BLaER1 treated with 17β-estradiol and CSF1 and Interleukin-3, amounts not matched to agents 10 nM and 100 nM (cell line): ENCODE measurements around the gene PAPSS2.
A peak's percentile ranks its signal among the peaks of the same experiment; 100 is the strongest.
"Not testable (repeated sequence)": the region's sequence is repeated elsewhere in the genome, so short reads cannot be mapped to it uniquely, and the experiment has no call there.

Experiments used
- H3K27ac ChIP-seq, 11 experiments: shearing (Covaris generic); formaldehyde crosslinking; 2 replicates each; pipeline ENCODE4 v1.8.1; 2022
- H3K27me3 ChIP-seq, 11 experiments: shearing (Covaris generic); formaldehyde crosslinking; 2 replicates each; pipeline ENCODE4 v1.8.1; 2022
- H3K36me3 ChIP-seq, 11 experiments: shearing (Covaris generic); formaldehyde crosslinking; 2 replicates each; pipeline ENCODE4 v1.8.1; 2022
- H3K4me1 ChIP-seq, 10 experiments: shearing (Covaris generic); formaldehyde crosslinking; 2 replicates each; pipeline ENCODE4 v1.8.1; 2022
- H3K4me2 ChIP-seq, 11 experiments: shearing (Covaris generic); formaldehyde crosslinking; 2 replicates each; pipeline ENCODE4 v1.8.1; 2022
- H3K4me3 ChIP-seq, 10 experiments: shearing (Covaris generic); formaldehyde crosslinking; 2 replicates each; pipeline ENCODE4 v1.8.1; 2022
- H3K9ac ChIP-seq, 11 experiments: shearing (Covaris generic); formaldehyde crosslinking; 2 replicates each; pipeline ENCODE4 v1.8.1; 2022
- H3K9me3 ChIP-seq, 11 experiments: shearing (Covaris generic); formaldehyde crosslinking; replicated peaks in 1 of 11; 2 replicates each; pipeline ENCODE4 v1.8.1; 2022
- H4K20me1 ChIP-seq, 11 experiments: shearing (Covaris generic); formaldehyde crosslinking; 2 replicates each; pipeline ENCODE4 v1.8.1; 2022
- Cebpa-rat ChIP-seq, 11 experiments: shearing (Covaris generic); IDR thresholded peaks; 2 replicates each; pipeline ENCODE4 v1.8.1; 2022

Gene PAPSS2

DNA sequence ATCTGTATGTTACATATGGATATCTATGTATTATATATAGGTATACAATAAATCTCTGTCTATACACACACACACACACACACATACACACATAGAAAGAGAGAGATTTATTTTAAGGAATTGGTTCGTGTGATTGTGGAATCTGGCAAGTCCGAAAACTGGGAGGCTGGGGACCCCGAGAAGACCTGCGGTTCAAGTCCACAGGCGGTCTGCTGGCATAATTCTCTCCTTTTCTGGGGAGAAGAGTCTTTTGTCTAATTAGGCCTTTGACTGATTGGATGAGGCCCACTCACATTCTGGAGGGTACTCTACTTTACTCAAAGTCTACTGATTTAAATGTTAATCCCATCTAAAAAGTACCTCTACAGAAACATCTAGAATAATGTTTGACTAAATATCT lies 65.1 kb downstream of the PAPSS2 start:
- no peak for TF ChIP-seq Cebpa-rat (IDR thresholded peaks at IDR 0.05)
- H3K9ac ChIP-seq: no peak overlapping the region
- H3K4me3 ChIP-seq: no peak overlapping the region
- H3K36me3 ChIP-seq: no peaks in the 10 kb centered on the region
- H3K4me1 ChIP-seq: no peaks in the 10 kb centered on the region
- no peak overlapping the region for H3K4me2 ChIP-seq
- no peaks in the 10 kb centered on the region for H4K20me1 ChIP-seq
- H3K27ac ChIP-seq: no peak overlapping the region
- H3K27me3 ChIP-seq: no peaks in the 10 kb centered on the region
- no peaks in the 10 kb centered on the region for H3K9me3 ChIP-seq

DNA sequence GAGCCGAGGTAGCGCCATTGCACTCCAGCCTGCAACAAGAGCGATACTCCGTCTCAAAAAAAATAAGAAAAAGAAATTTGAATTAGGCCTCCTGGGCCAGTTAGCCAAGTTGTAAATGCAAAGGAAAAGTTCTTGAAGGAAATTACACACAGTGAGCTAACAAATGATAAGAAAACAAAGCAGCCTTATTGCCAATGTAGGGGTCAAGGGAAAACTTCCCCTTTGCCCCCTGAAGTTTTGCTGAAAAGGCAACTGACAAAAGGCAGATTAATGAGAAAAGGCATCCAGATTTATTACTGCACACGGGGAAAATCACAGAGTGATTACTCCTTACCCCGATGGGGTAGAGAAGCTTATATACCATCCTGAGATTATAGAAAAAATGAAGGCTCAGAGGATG lies 70.3 kb downstream of the PAPSS2 start:
- no peak overlapping the region for H3K4me2 ChIP-seq
- H3K9me3 ChIP-seq: no peaks in the 10 kb centered on the region
- no peaks in the 10 kb centered on the region for H3K27me3 ChIP-seq
- H3K4me3 ChIP-seq: no peak overlapping the region
- no peak overlapping the region for H3K27ac ChIP-seq
- no peaks in the 10 kb centered on the region for H4K20me1 ChIP-seq
- TF ChIP-seq Cebpa-rat (IDR thresholded peaks at IDR 0.05): no peak
- no peaks in the 10 kb centered on the region for H3K36me3 ChIP-seq
- no peak overlapping the region for H3K9ac ChIP-seq
- peaks cover 0 to 8% (median 2%) of the 10 kb centered on the region in 10 experiments; a peak in 8 of 20 replicates for H3K4me1 ChIP-seq

DNA sequence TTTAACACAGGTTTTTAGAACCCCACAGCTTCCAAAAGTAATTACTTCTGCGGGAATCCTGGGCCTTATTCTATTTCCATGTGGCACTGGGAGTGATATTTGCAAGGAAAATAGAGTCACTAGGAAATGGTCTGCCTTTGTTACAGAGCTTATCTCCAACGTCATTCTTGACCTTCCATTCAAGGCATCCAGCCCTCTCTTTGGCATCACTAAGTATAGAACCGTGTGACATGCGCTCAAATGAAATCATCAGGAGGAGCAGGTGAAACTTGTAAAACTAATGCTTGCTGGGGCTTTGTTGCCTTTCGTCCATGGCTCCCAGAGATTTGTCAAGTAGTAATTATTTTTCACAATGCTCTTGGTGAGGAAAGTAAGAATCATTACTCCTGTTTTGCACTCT lies 73.4 kb downstream of the PAPSS2 start:
- TF ChIP-seq Cebpa-rat (IDR thresholded peaks at IDR 0.05): no peak
- H3K9ac ChIP-seq: no peak overlapping the region
- no peaks in the 10 kb centered on the region for H3K9me3 ChIP-seq

DNA sequence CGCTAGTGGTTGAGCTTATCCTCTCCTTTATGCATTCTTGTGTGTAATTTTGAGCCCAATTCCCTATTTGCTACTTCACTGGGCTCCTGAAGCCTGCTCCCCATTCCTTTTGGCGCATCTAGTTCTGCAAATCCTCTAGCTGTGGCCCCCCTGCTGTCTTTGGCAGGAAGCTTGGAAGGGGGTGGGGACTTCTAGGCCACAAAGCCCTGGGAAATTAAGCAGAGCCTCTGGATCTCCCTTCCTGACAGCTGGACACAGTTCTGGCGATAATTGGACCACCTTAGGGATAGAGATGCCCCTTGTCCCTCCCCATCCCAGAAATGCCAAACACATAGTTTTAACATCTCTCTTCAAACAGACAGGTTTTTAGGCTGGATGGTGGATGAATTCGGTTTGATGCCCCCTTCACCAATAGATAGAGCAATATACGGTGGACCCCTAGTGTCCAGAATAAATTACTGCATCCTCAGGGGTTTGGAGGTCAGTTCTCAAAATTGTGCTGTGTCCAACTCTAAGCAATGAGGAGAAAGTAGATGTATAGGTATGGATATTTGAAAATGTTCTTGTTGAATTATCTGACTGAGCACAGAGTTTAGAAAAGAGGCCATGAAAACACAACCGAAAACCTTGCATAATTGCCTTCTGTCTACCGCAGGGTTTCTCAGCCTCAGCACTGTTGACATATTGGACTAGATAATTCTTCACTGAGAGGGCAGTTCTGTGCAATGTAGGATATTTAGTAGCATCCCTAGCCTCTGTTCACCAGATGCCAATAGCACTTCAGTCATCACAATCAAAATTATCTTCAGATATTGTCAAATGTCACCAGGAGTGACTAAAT lies 75.5 kb downstream of the PAPSS2 start:
- no peak for TF ChIP-seq Cebpa-rat (IDR thresholded peaks at IDR 0.05)
- Histone ChIP-seq H3K4me2 (peak overlapping the region in 3 of 11 experiments; percentile 1 to 41 (median 3); a peak in 3 of 22 replicates), H3K27ac (no peak overlapping the region)

More for the DNA sequence above, 73.4 kb downstream of the PAPSS2 start:
- no peaks in the 10 kb centered on the region for H4K20me1 ChIP-seq
- no peaks in the 10 kb centered on the region for H3K27me3 ChIP-seq
- no peak overlapping the region for H3K4me2 ChIP-seq
- H3K4me1 ChIP-seq: peaks cover 0 to 10% (median 2%) of the 10 kb centered on the region in 10 experiments; a peak in 8 of 20 replicates
- no peak overlapping the region for H3K4me3 ChIP-seq
- H3K36me3 ChIP-seq: no peaks in the 10 kb centered on the region
- no peak overlapping the region for H3K27ac ChIP-seq

DNA sequence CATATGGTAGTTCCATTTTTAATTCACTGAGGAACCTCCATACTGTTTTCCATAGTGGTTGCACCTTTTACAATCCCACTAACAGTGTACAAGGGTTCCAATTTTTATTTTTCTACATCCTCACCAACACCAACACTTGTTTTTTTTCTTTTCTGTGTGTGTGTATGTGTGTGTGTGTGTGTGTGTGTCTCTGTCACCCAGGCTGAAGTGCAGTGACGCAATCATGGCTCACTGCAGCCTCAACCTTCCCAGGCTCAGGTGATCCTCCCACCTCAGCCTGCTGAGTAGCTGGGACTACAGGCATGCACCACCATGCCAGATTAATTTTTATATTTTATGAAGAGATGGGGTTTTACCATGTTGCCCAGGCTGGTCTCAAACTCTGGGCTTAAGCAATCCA lies 78.6 kb downstream of the PAPSS2 start:
- not testable (repeated sequence) for H4K20me1 ChIP-seq, H3K4me3 ChIP-seq, H3K36me3 ChIP-seq, H3K4me2 ChIP-seq, H3K27ac ChIP-seq, H3K9ac ChIP-seq, H3K9me3 ChIP-seq, H3K27me3 ChIP-seq
- H3K4me1 ChIP-seq: peaks cover 0 to 24% (median 2%) of the 10 kb centered on the region in 10 experiments; a peak in 9 of 20 replicates

More for the DNA sequence above, 75.5 kb downstream of the PAPSS2 start:
- Histone ChIP-seq H3K36me3 (no peaks in the 10 kb centered on the region), H3K9ac (no peak overlapping the region), H3K4me3 (no peak overlapping the region), H3K4me1 (peaks cover 0 to 12% (median 2%) of the 10 kb centered on the region in 10 experiments; a peak in 8 of 20 replicates), H3K27me3 (no peaks in the 10 kb centered on the region), H4K20me1 (no peaks in the 10 kb centered on the region), H3K9me3 (no peaks in the 10 kb centered on the region)

DNA sequence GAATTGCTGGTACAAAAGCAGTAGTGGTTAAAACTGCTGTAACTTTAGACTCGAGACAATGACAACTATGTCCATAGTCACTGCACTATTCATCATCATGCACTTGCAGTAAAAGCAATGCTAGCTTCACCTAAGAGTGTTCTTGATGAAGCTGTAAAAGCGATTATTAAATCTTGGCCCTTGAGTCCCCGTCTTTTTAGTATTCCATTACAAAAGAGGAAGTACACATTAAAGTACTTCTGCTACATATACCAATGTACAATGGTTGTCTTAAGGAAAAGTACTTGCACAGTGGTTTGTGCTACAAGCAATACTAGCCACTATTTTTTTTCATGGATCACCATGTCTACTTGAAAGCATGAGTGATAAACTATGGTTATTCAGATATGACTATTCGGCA lies 80.0 kb downstream of the PAPSS2 start:
- H3K27me3 ChIP-seq: no peaks in the 10 kb centered on the region
- no peak overlapping the region; a peak in 1 of 22 replicates for H3K4me2 ChIP-seq
- no peak overlapping the region for H3K4me3 ChIP-seq
- H3K4me1 ChIP-seq: peaks cover 0 to 22% (median 2%) of the 10 kb centered on the region in 10 experiments; a peak in 9 of 20 replicates
- H3K9ac ChIP-seq: no peak overlapping the region
- no peaks in the 10 kb centered on the region for H3K36me3 ChIP-seq
- H4K20me1 ChIP-seq: no peaks in the 10 kb centered on the region
- 0 out of 22 replicates have a peak overlapping the region, but pooled peaks of 1 of the 11 experiments have one; percentile 12 for H3K27ac ChIP-seq
- TF ChIP-seq Cebpa-rat (IDR thresholded peaks at IDR 0.05): no peak
- no peaks in the 10 kb centered on the region for H3K9me3 ChIP-seq

DNA sequence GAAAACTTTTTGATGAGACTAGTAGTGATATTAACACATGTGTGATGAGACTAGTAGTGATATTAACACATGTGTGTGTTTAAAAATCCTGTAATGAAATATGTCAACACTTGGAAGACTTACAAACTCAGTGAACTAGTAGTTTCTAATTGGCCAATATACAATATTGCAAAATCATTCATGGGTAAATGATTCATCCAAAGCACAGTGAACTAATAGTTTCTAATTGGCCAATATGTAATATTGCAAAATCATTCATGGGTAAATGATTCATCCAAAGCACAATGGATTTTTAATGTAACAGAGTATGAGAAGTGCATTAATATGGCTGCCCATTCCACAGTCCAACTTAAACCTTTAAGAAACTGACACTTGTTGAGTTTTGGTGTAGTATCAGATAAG lies 80.6 kb downstream of the PAPSS2 start:
- peaks cover 0 to 17% (median 0%) of the 10 kb centered on the region in 10 experiments; a peak in 5 of 20 replicates for H3K4me1 ChIP-seq
- H3K36me3 ChIP-seq: no peaks in the 10 kb centered on the region
- H3K27ac ChIP-seq: 0 out of 22 replicates have a peak overlapping the region, but pooled peaks of 1 of the 11 experiments have one; percentile 12
- no peak overlapping the region for H3K4me3 ChIP-seq
- no peak for TF ChIP-seq Cebpa-rat (IDR thresholded peaks at IDR 0.05)
- no peaks in the 10 kb centered on the region for H3K9me3 ChIP-seq
- peak overlapping the region in 3 of 11 experiments; percentile 0 to 4 (median 1); a peak in 2 of 22 replicates for H3K4me2 ChIP-seq
- H4K20me1 ChIP-seq: no peaks in the 10 kb centered on the region
- H3K27me3 ChIP-seq: no peaks in the 10 kb centered on the region
- no peak overlapping the region for H3K9ac ChIP-seq

DNA sequence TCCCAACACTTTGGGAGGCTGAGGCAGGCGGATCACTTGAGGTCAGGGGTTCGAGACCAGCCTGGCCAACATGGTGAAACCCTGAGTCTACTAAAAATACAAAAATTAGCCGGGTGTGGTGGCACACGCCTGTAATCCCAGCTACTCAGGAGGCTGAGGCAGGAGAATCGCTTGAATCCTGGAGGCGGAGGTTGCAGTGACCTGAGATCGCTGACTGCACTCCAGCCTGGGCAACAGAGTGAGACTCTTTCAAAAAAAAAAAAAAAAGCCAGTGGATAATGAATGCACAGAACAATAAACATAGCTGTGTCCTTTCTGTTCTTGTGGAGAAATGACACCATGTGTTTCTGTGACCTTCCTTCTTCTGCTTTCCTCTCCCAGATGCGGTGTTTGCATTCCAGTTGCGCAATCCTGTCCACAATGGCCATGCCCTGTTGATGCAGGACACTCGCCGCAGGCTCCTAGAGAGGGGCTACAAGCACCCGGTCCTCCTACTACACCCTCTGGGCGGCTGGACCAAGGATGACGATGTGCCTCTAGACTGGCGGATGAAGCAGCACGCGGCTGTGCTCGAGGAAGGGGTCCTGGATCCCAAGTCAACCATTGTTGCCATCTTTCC lies 83.4 kb downstream of the PAPSS2 start:
- not testable (repeated sequence) for H4K20me1 ChIP-seq, H3K4me3 ChIP-seq, H3K27ac ChIP-seq, H3K27me3 ChIP-seq, H3K36me3 ChIP-seq, H3K9ac ChIP-seq, H3K9me3 ChIP-seq
- Histone ChIP-seq H3K4me2 (peak overlapping the region in 3 of 11 experiments; percentile 11 to 16 (median 14); a peak in 2 of 22 replicates), H3K4me1 (peaks cover 0 to 17% (median 0%) of the 10 kb centered on the region in 10 experiments; a peak in 5 of 20 replicates)
- peak; percentile 63 to 91 (median 84); a peak in 19 of 22 replicates for TF ChIP-seq Cebpa-rat (IDR thresholded peaks at IDR 0.05)

DNA sequence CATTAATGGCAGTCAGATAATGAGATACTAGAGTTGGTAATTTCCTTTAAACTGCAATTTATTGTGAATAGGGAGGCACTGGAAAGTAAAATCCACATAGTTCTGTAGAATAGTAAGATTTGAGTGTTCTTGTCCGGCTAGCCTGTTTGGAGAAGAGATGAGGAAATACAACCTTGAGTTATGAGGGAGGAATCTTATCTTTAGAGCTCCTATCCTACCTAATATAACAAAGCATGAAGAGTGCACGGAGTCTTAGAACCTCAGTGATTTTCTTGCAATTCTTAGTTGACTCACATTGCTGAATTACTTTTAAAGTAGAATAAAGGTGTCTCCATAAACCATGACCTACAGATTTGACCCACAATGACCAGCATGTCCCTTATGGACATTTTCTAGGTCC lies 84.9 kb downstream of the PAPSS2 start:
- Histone ChIP-seq H3K27me3 (no peaks in the 10 kb centered on the region), H3K27ac (no peak overlapping the region), H3K4me2 (no peak overlapping the region), H3K9ac (no peak overlapping the region), H3K4me3 (no peak overlapping the region), H3K4me1 (peaks cover 0 to 17% (median 0%) of the 10 kb centered on the region in 10 experiments; a peak in 5 of 20 replicates), H4K20me1 (no peaks in the 10 kb centered on the region), H3K36me3 (no peaks in the 10 kb centered on the region), H3K9me3 (no peaks in the 10 kb centered on the region)
- no peak for TF ChIP-seq Cebpa-rat (IDR thresholded peaks at IDR 0.05)
